GM19099 (cell line): ENCODE measurements around the gene PHTF1.

Experiments used
- POLR2A ChIP-seq: IDR thresholded peaks from 3 replicates; pipeline ENCODE4 v1.6.1; 2011; ENCODE audit warnings: low read depth; ENCODE audit not compliant: insufficient read length; ENCODE audit errors: extremely low read depth

Gene PHTF1

GRCh38 chr1:113756461-113756860 lies 2.8 kb downstream of the PHTF1 start:
- no peak for TF ChIP-seq POLR2A

GRCh38 chr1:113751516-113751915 lies 7.8 kb downstream of the PHTF1 start:
- no peak for TF ChIP-seq POLR2A

GRCh38 chr1:113751114-113751513 lies 8.2 kb downstream of the PHTF1 start:
- no peak for TF ChIP-seq POLR2A

- no peak for TF ChIP-seq POLR2A
Observed at GRCh38 chr1:113749402-113749801, 9.9 kb downstream of the PHTF1 start.

GRCh38 chr1:113747376-113747775 lies 11.9 kb downstream of the PHTF1 start:
- TF ChIP-seq POLR2A = no peak

- no peak for TF ChIP-seq POLR2A
Observed at GRCh38 chr1:113745425-113745824, 13.9 kb downstream of the PHTF1 start.

GRCh38 chr1:113744114-113744513 lies 15.2 kb downstream of the PHTF1 start:
- no peak for TF ChIP-seq POLR2A

GRCh38 chr1:113742515-113742914 lies 16.8 kb downstream of the PHTF1 start:
- no peak for TF ChIP-seq POLR2A

GRCh38 chr1:113734357-113735055 lies 24.8 kb downstream of the PHTF1 start:
- TF ChIP-seq POLR2A = no peak

GRCh38 chr1:113732802-113733201 lies 26.5 kb downstream of the PHTF1 start:
- TF ChIP-seq POLR2A = no peak

GRCh38 chr1:113721010-113721409 lies 38.3 kb downstream of the PHTF1 start:
- TF ChIP-seq POLR2A = no peak

GRCh38 chr1:113714606-113715269 lies 44.5 kb downstream of the PHTF1 start:
- no peak for TF ChIP-seq POLR2A

- no peak for TF ChIP-seq POLR2A
Observed at GRCh38 chr1:113701429-113701828, 57.9 kb downstream of the PHTF1 start.

GRCh38 chr1:113694910-113695309 lies 64.4 kb downstream of the PHTF1 start:
- no peak for TF ChIP-seq POLR2A

GRCh38 chr1:113692824-113693431 lies 66.4 kb downstream of the PHTF1 start:
- TF ChIP-seq POLR2A = no peak

- TF ChIP-seq POLR2A = no peak
Observed at GRCh38 chr1:113692342-113692741, 66.9 kb downstream of the PHTF1 start.

- no peak for TF ChIP-seq POLR2A
Observed at GRCh38 chr1:113691184-113691583, 68.1 kb downstream of the PHTF1 start.
